Astrocyte of the spinal cord (primary cell): ENCODE results near the gene SINHCAF.

Experiments used
- DNase-seq: peaks from one replicate; pipeline ENCODE4 v3.0.0; 2011; ENCODE audit warnings: low read depth, low spot score
- H3K4me3 ChIP-seq: 2 replicates; pipeline ENCODE4 v1.5.1; 2011; ENCODE audit warnings: low read depth, mild to moderate bottlenecking, low read length, moderate library complexity
- CTCF ChIP-seq: IDR thresholded peaks from 2 replicates; pipeline ENCODE4 v1.5.1; 2012; ENCODE audit warnings: low read depth, mild to moderate bottlenecking, low read length, inconsistent platforms
- in situ Hi-C: cut with HindIII; loops from 2 replicates; pipeline ENCODE4 v1.10.0; 2017; ENCODE audit warnings: low sequenced_read_pairs

The SINHCAF gene

GRCh38 chr12:31298922-31299321, 27.0 kb downstream of the SINHCAF start:
- no peak for TF ChIP-seq CTCF
- no peak for DNase-seq
- in situ Hi-C loops: no loop called here
- H3K4me3 ChIP-seq: no peak overlapping the region

GRCh38 chr12:31298515-31298910, 27.4 kb downstream of the SINHCAF start:
- in situ Hi-C loops: no loop called here
- TF ChIP-seq CTCF: no peak
- DNase-seq: no peak
- H3K4me3 ChIP-seq: no peak overlapping the region

- no peak for DNase-seq
- H3K4me3 ChIP-seq: no peak overlapping the region
- in situ Hi-C loops: no loop called here
- no peak for TF ChIP-seq CTCF
These were observed 28.1 kb downstream of the SINHCAF start for GRCh38 chr12:31297572-31298514.

GRCh38 chr12:31289441-31289840, 36.5 kb downstream of the SINHCAF start:
- no peak overlapping the region for H3K4me3 ChIP-seq
- no peak for DNase-seq
- TF ChIP-seq CTCF: no peak
- in situ Hi-C loops: no loop called here

- no peak for DNase-seq
- H3K4me3 ChIP-seq: no peak overlapping the region
- TF ChIP-seq CTCF: no peak
- in situ Hi-C loops: no loop called here
These were observed 37.6 kb downstream of the SINHCAF start for GRCh38 chr12:31288381-31288780.

GRCh38 chr12:31280183-31280582, 45.8 kb downstream of the SINHCAF start:
- no peak for TF ChIP-seq CTCF
- DNase-seq: peak; percentile 27
- no peak overlapping the region for H3K4me3 ChIP-seq
- in situ Hi-C loops: no loop called here
